Subcutaneous abdominal adipose tissue (tissue), 5 donors: ENCODE measurements around the gene FAM76A.
A peak's percentile ranks its signal among the peaks of the same experiment; 100 is the strongest.

Source experiments
- H3K27ac ChIP-seq: one replicate; pipeline ENCODE4 v1.7.0; 2013; ENCODE audit warnings: low read depth, mild to moderate bottlenecking, inconsistent platforms, low read length, moderate library complexity
- H3K27me3 ChIP-seq, 5 donors: one replicate each; pipeline ENCODE4 v1.7.0; 2013; ENCODE audit warnings: low read length in 5 of 5, inconsistent platforms in 1 of 5; ENCODE audit not compliant: control insufficient read depth in 5 of 5, insufficient read depth in 4 of 5
- H3K36me3 ChIP-seq, 5 donors: one replicate each; pipeline ENCODE4 v1.7.0; 2013; ENCODE audit warnings: low read length in 5 of 5; ENCODE audit not compliant: control insufficient read depth in 5 of 5, insufficient read depth in 5 of 5
- H3K4me1 ChIP-seq, 5 donors: one replicate each; pipeline ENCODE4 v1.7.0; 2013; ENCODE audit warnings: low read length in 5 of 5, mild to moderate bottlenecking in 3 of 5, moderate library complexity in 1 of 5; ENCODE audit not compliant: control insufficient read depth in 5 of 5, insufficient read depth in 5 of 5
- H3K4me3 ChIP-seq, 5 donors: one replicate each; pipeline ENCODE4 v1.7.0; 2013; ENCODE audit warnings: low read length in 5 of 5, low read depth in 1 of 5
- H3K9ac ChIP-seq, 5 donors: one replicate each; pipeline ENCODE4 v1.7.0; 2013; ENCODE audit warnings: low read length in 5 of 5, mild to moderate bottlenecking in 4 of 5, moderate library complexity in 3 of 5
- H3K9me3 ChIP-seq, 5 donors: one replicate each; pipeline ENCODE4 v1.7.0; 2013; ENCODE audit warnings: low read length in 5 of 5; ENCODE audit not compliant: control insufficient read depth in 5 of 5
- donor health status: healthy.
- donor health status: healthy.
- donor health status: healthy.
- donor health status: healthy.
- donor health status: healthy.

Gene FAM76A

DNA sequence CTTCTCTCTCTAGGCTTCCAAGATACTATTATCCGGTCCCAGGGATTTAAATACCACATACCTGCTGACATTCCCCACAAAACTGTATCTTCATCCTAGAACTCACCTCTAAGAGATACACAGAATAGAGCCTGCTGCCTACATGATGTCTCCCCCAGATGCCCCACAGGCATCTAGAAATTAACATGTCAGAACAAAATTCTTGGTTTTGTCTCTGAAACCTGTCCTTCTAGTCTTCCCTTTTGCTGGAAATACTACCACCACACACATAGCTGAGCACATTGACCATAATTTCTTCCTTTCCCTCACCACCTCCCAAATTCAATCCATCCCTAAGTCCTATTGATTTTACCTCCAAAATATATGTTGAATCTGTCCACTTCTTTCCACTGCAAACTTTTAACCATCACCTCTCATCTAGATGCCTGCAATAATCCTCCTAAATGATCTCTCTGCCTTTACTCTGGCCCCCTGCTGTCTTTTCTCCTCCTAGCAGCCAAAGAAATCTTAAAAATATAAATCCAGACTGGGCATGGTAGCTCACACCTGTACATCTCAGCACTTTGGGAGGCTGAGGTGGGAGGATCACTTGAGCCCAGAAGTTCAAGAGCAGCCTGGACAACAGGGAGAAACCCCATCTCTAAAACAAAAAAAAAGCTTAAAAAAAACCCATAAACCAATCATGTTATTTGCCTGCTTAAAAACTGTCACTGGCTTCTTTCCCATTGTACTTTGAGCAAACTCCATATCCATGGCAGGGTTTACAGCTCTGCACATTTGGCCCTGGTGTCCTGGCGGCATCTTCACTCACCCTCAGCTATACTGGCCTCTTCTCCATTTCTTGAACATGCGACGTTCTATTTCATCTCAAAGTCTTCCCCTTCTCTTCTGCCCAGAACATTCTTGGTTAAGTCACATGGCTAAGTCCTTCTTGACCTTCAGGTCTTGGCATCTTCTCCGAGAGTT, 6.2 kb upstream of the FAM76A start:
- peaks cover 0 to 2% (median 0%) of the 10 kb centered on the region in 5 donors for H3K27me3 ChIP-seq
- H3K9ac ChIP-seq: no peak overlapping the region
- H3K27ac ChIP-seq: no peak overlapping the region
- H3K9me3 ChIP-seq: peaks cover 0 to 8% (median 3%) of the 10 kb centered on the region in 5 donors
- peaks cover 1 to 3% (median 2%) of the 10 kb centered on the region in 5 donors for H3K4me1 ChIP-seq
- no peak overlapping the region for H3K4me3 ChIP-seq
- H3K36me3 ChIP-seq: no peaks in the 10 kb centered on the region

GRCh38 chr1:27724961-27725373, 794 bp upstream of the FAM76A start:
- Histone ChIP-seq H3K9me3 (no peaks in the 10 kb centered on the region), H3K9ac (peak overlapping the region; percentile 26 to 83 (median 63)), H3K4me1 (peaks cover 6 to 24% (median 21%) of the 10 kb centered on the region in 5 donors), H3K36me3 (peaks cover 3 to 16% (median 10%) of the 10 kb centered on the region in 5 donors), H3K4me3 (peak overlapping the region; percentile 50 to 82 (median 69)), H3K27me3 (peaks cover 0 to 2% (median 0%) of the 10 kb centered on the region in 5 donors), H3K27ac (peak overlapping the region; percentile 90)

DNA sequence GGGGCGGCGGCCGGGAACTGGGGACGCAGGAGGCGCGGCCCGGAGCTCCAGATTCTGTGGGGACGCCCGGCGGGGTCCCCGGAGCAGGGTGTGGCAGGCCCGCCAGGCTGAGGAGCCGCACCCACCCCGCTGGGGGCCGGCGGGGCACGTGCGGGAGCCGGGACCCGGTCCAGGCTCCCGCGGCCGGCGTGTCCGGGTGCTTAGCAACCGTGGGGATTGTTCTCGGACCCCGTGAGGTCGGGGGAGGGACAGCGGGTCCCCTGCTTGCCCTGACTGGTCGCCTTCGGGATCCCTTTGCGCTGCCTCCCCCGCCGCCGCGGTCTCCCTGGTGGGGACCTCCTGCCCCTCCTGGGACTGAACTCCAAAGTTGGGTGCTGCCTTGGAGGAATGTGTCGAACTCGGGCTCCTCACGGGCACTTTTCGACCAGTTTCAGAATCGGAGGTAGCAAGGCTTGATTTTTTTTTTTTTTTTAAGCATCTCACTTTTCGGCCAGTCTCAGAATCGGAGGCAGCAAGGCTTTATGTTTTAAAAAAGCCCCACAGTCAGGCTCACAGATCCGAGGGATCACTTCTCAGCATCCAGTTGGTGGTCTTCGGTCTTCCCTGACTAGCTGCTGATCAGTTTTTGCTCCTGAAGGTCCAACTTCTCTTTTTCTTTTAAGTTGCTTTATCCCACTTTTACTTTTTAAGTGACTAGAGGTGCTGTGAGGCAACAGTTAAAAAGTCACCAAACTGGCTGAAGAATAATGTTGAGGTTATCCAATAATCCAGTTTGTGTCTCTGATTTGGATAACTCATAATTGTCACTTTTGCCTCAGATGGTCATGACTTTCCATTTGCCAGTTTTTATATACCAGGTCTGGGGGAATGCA, 648 bp downstream of the FAM76A start:
- Histone ChIP-seq H3K9me3 (no peaks in the 10 kb centered on the region), H3K36me3 (peaks cover 3 to 19% (median 11%) of the 10 kb centered on the region in 5 donors), H3K27me3 (peaks cover 0 to 2% (median 0%) of the 10 kb centered on the region in 5 donors), H3K27ac (peak overlapping the region; percentile 83), H3K4me1 (peaks cover 6 to 28% (median 21%) of the 10 kb centered on the region in 5 donors), H3K9ac (peak overlapping the region; percentile 77 to 93 (median 85)), H3K4me3 (peak overlapping the region; percentile 60 to 86 (median 85))

DNA sequence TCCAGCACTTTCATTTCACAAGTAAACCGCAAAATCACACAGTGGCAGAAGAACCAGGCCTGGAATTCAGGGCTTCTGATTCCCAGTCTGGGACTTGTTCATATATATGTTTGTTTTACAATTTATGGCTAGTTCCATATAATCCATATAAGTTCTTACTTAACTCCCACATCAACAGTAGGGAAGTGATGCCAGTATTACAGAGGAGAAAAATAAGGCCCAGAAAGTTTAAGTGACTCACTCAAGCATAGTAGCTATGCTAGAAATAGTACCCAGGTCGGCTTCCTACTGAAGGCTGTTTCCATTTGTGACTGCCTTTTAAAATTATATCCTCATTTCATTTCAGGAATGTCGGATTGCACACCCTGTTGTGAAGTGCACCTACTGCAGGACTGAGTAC, 1.4 kb downstream of the FAM76A start:
- peak overlapping the region in 3 of 5 donors; percentile 80 to 86 (median 86) for H3K4me3 ChIP-seq
- no peaks in the 10 kb centered on the region for H3K9me3 ChIP-seq
- H3K36me3 ChIP-seq: peaks cover 3 to 21% (median 11%) of the 10 kb centered on the region in 5 donors
- H3K9ac ChIP-seq: peak overlapping the region in 4 of 5 donors; percentile 77 to 93 (median 84)
- H3K27me3 ChIP-seq: peaks cover 0 to 2% (median 0%) of the 10 kb centered on the region in 5 donors
- H3K4me1 ChIP-seq: peaks cover 6 to 28% (median 21%) of the 10 kb centered on the region in 5 donors
- H3K27ac ChIP-seq: peak overlapping the region; percentile 83

DNA sequence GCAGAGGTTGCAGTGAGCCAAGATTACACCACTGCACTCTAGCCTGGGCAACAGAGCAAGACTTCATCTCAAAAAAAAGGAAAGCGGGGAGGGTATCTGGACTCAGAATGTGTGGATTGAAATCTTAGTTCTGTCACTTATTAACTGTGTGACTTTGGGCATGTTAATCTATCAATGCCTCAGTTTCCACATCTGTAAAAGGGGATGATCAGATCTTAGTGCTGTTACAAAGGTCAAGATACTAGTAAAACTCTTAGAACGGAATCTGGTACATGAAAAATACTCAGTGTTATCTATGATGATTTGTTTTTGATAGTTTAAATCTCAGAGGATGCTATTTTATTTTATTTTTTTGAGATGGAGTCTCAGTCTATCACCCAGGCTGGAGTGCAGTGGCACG, 10.5 kb downstream of the FAM76A start:
- Histone ChIP-seq H3K27me3 (no peaks in the 10 kb centered on the region), H3K27ac (no peak overlapping the region), H3K4me1 (no peaks in the 10 kb centered on the region), H3K9ac (no peak overlapping the region), H3K36me3 (peaks cover 24 to 66% (median 51%) of the 10 kb centered on the region in 5 donors), H3K9me3 (no peaks in the 10 kb centered on the region), H3K4me3 (no peak overlapping the region)

DNA sequence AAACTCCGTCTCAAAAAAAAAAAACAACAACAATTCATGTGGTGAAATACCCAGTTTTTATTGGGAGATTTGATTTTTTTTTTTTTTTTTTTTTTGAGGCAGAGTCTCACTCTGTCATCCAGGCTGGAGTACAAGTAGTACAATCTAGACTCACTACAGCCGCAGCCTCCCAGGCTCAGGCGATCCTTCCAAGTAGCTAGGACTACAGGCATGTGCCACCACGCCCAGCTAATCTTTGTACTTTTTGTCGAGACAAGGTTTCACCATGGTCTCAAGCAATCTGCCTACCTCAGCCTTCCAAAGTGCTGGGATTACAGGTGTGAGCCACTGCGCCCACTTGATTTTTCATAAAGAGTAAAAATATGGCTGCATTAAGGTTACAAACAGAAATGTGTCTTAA, 15.4 kb downstream of the FAM76A start:
- no peaks in the 10 kb centered on the region for H3K9me3 ChIP-seq
- peaks cover 28 to 61% (median 53%) of the 10 kb centered on the region in 5 donors for H3K36me3 ChIP-seq
- H3K9ac ChIP-seq: no peak overlapping the region
- no peaks in the 10 kb centered on the region for H3K4me1 ChIP-seq
- H3K4me3 ChIP-seq: no peak overlapping the region
- no peaks in the 10 kb centered on the region for H3K27me3 ChIP-seq
- no peak overlapping the region for H3K27ac ChIP-seq

DNA sequence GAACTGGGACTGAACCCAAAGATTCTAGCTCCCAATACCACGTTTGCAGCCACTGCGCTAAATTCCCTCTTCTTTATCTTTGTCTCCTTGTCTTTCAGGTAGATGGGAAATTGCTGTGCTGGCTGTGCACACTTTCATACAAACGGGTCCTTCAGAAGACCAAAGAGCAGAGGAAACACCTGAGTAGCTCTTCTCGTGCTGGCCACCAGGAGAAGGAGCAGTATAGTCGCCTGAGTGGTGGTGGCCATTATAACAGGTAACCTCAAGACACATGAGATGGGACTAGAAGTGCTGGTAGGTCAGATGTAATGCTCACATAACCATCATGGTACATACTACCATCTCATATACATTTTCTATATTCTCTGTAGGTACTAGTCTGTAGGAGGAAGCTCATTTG, 18.8 kb downstream of the FAM76A start:
- Histone ChIP-seq H3K36me3 (peaks cover 29 to 64% (median 54%) of the 10 kb centered on the region in 5 donors), H3K27me3 (no peaks in the 10 kb centered on the region), H3K4me3 (no peak overlapping the region), H3K9ac (no peak overlapping the region), H3K27ac (no peak overlapping the region), H3K9me3 (no peaks in the 10 kb centered on the region), H3K4me1 (no peaks in the 10 kb centered on the region)

- no peak overlapping the region for H3K4me3 ChIP-seq
- H3K4me1 ChIP-seq: no peaks in the 10 kb centered on the region
- peaks cover 36 to 64% (median 55%) of the 10 kb centered on the region in 5 donors for H3K36me3 ChIP-seq
- H3K27me3 ChIP-seq: no peaks in the 10 kb centered on the region
- H3K9ac ChIP-seq: no peak overlapping the region
- H3K9me3 ChIP-seq: no peaks in the 10 kb centered on the region
- H3K27ac ChIP-seq: no peak overlapping the region
Measured at GRCh38 chr1:27745466-27745865, 19.7 kb downstream of the FAM76A start.

- H3K36me3 ChIP-seq: peaks cover 24 to 58% (median 42%) of the 10 kb centered on the region in 5 donors
- H3K27ac ChIP-seq: no peak overlapping the region
- no peaks in the 10 kb centered on the region for H3K27me3 ChIP-seq
- no peak overlapping the region for H3K4me3 ChIP-seq
- peaks cover 0 to 13% (median 10%) of the 10 kb centered on the region in 5 donors for H3K4me1 ChIP-seq
- no peak overlapping the region for H3K9ac ChIP-seq
- H3K9me3 ChIP-seq: no peaks in the 10 kb centered on the region
Measured at GRCh38 chr1:27752360-27752759, 26.6 kb downstream of the FAM76A start.
